Endometrium (tissue), 2 donors: Measurements from ENCODE around the gene TIMM10.

Source experiments
- FAIRE-seq: peaks from 2 replicates; lab custom pipeline; 2012; peaks lifted over from hg19 to GRCh38; lab: Jason Lieb, UNC
- donor health status: control.
- donor health status: control.

TIMM10 gene

GRCh38 chr11:57502376-57502775 is 28.2 kb downstream of the TIMM10 start:
- no peak for FAIRE-seq

- no peak for FAIRE-seq
Observed at GRCh38 chr11:57501953-57502352, 28.6 kb downstream of the TIMM10 start.

GRCh38 chr11:57500926-57501325 is 29.6 kb downstream of the TIMM10 start:
- no peak for FAIRE-seq

- no peak for FAIRE-seq
Observed at GRCh38 chr11:57500515-57500914, 30.0 kb downstream of the TIMM10 start.

GRCh38 chr11:57499983-57500461 is 30.5 kb downstream of the TIMM10 start:
- no peak for FAIRE-seq

- FAIRE-seq, result peak; percentile 90
Observed at GRCh38 chr11:57499413-57499982, 31.1 kb downstream of the TIMM10 start.

DNA sequence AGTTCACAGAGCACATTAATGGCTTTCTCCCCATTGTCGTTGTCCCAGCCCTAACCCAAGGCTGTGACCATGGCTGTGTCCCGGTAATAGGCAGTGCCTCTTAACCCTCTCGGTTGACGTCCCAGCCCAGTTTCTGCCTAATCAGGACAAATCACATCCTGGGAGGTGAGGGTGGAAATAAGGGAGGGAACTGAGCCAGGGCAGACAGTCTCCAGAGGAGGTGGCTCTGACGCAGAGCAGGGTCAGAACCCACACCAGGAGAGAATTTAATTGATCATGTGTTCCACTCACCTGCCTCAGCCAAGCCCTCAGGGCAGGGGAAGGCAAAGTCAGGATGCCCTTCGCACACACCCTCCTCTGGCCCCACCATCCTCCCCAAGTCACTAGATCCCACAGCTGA is 32.0 kb downstream of the TIMM10 start:
- FAIRE-seq, result no peak

- FAIRE-seq, result no peak
Observed at GRCh38 chr11:57497303-57498247, 33.0 kb downstream of the TIMM10 start.

DNA sequence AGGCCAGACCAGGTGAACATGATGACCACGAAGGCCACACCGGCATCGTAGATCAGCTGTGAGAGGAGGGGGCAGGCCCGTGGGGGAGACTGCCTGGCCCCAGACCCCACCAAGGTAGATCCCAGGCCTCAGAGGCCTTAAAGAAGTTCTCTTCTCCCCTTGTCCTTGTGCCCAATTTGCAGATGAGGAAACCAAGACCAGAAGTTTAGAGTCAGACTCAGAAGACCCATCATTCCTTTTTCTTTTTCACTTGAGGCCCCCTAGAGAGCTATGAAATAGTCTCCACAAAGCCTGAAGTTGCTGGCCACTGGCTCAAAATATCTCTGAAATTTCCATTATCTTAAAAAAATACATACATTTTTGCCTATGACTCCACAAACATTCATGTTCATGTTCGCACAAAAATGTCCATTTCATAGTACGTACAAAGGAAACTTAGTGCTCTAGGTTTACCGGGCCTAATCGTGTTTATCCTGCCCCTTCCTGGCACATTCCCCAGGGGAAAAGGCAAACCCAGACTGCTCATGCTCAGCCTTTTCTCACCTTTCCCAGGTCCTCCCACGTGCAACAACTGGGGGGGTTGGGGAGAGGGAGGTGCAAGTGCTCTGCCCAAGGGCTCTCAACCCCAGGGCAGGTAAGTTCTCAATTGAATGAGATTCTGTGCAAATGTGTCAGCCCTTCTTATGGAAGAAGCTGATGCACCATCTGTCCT is 34.3 kb downstream of the TIMM10 start:
- no peak for FAIRE-seq

GRCh38 chr11:57493507-57494503 is 36.7 kb downstream of the TIMM10 start:
- no peak for FAIRE-seq

GRCh38 chr11:57491371-57492061 is 39.0 kb downstream of the TIMM10 start:
- no peak for FAIRE-seq

GRCh38 chr11:57490456-57491248 is 39.9 kb downstream of the TIMM10 start:
- no peak for FAIRE-seq

GRCh38 chr11:57487920-57488659 is 42.5 kb downstream of the TIMM10 start:
- FAIRE-seq, result no peak

DNA sequence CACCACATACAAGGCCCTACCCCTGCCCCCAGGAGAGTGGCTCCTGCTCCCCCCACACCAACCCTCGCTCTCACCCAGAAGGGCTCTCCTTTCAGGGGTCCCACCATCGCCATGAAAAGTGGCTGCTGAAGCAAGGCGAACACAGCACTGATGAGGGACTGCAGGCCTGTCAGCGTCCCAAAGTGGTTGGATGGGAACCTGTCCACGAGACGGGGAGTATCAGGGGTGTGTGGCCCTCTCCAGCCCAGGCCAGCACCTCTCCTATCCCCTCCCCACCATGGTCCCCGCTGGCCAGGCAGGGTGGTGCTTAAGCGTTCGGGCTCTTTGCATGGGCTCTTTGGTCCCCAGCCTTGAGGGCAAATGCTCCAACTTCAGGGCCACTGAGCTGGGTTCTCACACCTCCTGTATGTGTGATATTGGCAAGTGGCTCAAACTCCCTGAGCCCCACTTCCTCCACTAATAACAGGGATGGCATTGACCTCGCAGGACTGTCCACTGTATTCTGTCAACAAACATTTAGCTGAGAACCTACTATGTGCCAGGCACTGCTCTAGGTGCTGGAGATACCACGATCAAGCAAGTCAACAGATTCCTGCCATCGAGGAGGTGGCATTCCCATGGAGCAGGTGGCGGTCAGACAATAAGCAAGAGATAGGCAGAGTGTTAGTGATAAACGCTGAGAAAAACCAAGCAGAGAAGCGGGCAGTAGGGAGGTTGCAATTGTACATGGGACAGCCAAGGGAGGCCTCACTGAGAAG is 43.4 kb downstream of the TIMM10 start:
- no peak for FAIRE-seq

- FAIRE-seq, result no peak
Observed at GRCh38 chr11:57485217-57485990, 45.1 kb downstream of the TIMM10 start.

DNA sequence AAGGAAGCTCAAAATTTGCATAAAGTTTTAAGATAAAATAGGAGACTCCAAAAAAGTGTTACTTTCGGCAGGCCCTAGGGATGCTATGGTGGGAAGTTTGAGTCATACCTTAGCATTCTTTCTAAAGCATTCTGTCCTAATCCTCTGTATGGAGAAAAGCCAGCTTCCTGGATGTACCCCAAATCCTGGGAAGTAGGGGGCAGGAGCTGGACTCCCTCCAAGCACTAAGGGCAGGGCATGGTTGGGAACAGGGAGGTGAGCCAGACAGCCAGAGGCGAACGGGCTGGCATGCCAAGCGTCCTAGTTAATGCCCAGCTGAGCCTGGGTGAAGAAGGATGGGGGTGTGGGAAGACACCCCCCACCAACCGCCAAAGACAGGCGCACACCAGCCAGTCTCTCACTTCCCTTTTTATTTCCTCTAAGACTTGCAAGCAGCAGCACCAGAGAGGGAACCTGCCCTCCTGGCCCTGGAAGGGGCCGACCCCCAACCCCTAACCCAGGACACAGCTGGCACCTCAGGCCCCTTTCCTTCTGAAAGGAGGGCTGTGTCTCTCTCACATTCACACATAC is 46.3 kb downstream of the TIMM10 start:
- no peak for FAIRE-seq

- FAIRE-seq, result no peak
Observed at GRCh38 chr11:57483562-57483918, 47.0 kb downstream of the TIMM10 start.
